Hematopoietic multipotent progenitor cell treated with erythropoietin and hydrocortisone succinate and interleukin-3 and kit ligand, for 8 days (in vitro differentiated cells): ENCODE results near the gene RFX3.

ENCODE experiments used
- DNase-seq: peaks from one replicate; pipeline ENCODE4 v3.0.0-alpha.2; 2015

The RFX3 gene

GRCh38 chr9:3525836-3526164, at the start of gene RFX3:
Gene RFX3, minus strand, starts transcription at chr9:3526001. Its CDS starts 130,413 bp downstream, at chr9:3395588.
- peak; percentile 94 for DNase-seq

- no peak for DNase-seq
Measured at GRCh38 chr9:3571500-3571899, 45.7 kb upstream of the RFX3 start.

GRCh38 chr9:3569529-3569928, 43.7 kb upstream of the RFX3 start:
- no peak for DNase-seq

GRCh38 chr9:3567988-3568387, 42.2 kb upstream of the RFX3 start:
- no peak for DNase-seq

- DNase-seq, result no peak
Measured at GRCh38 chr9:3553076-3553765, 27.4 kb upstream of the RFX3 start.

- DNase-seq, result no peak
Measured at GRCh38 chr9:3549225-3549624, 23.4 kb upstream of the RFX3 start.

- no peak for DNase-seq
Measured at GRCh38 chr9:3548648-3549047, 22.8 kb upstream of the RFX3 start.

GRCh38 chr9:3541206-3541605, 15.4 kb upstream of the RFX3 start:
- DNase-seq, result no peak

- DNase-seq, result no peak
Measured at GRCh38 chr9:3534614-3535404, 9.0 kb upstream of the RFX3 start.

- no peak for DNase-seq
Measured at GRCh38 chr9:3532158-3532557, 6.4 kb upstream of the RFX3 start.

GRCh38 chr9:3528451-3528850, 2.6 kb upstream of the RFX3 start:
- DNase-seq, result peak; percentile 96

GRCh38 chr9:3526997-3527940, 1.5 kb upstream of the RFX3 start:
- peak; percentile 77 for DNase-seq

- DNase-seq, result peak; percentile 89
Measured at GRCh38 chr9:3526165-3526996, 580 bp upstream of the RFX3 start.

- DNase-seq, result no peak
Measured at GRCh38 chr9:3525096-3525835, 535 bp downstream of the RFX3 start.

- DNase-seq, result no peak
Measured at GRCh38 chr9:3521966-3522365, 3.8 kb downstream of the RFX3 start.

- no peak for DNase-seq
Measured at GRCh38 chr9:3520564-3520963, 5.2 kb downstream of the RFX3 start.

GRCh38 chr9:3517377-3518048, 8.3 kb downstream of the RFX3 start:
- DNase-seq, result no peak

GRCh38 chr9:3516667-3517330, 9.0 kb downstream of the RFX3 start:
- DNase-seq, result no peak

- no peak for DNase-seq
Measured at GRCh38 chr9:3515405-3515804, 10.4 kb downstream of the RFX3 start.

GRCh38 chr9:3514786-3515185, 11.0 kb downstream of the RFX3 start:
- DNase-seq, result no peak
